MM.1S (cell line): ENCODE data around the gene KRTAP6-3.

Experiments used
- DNase-seq: peaks from one replicate; pipeline ENCODE4 v3.0.0-alpha.2; 2015
- H2AFZ ChIP-seq: fragments of 300-600 bp; sonication (generic); 2 replicates; pipeline ENCODE4 v1.6.0; 2016; ENCODE audit warnings: antibody characterized with exemption, low read length
- H3F3A ChIP-seq: fragments of 300-600 bp; sonication (generic); 2 replicates; pipeline ENCODE4 v1.6.1; 2016; ENCODE audit warnings: mild to moderate bottlenecking, antibody characterized with exemption, low read length, moderate library complexity, mixed read lengths; ENCODE audit not compliant: insufficient read depth
- H3K27ac ChIP-seq: fragments of 300-600 bp; sonication (generic); 2 replicates; pipeline ENCODE4 v1.5.1; 2016; ENCODE audit warnings: mild to moderate bottlenecking, low read length
- H3K27me3 ChIP-seq: fragments of 300-600 bp; sonication (generic); replicated peaks from 2 replicates; pipeline ENCODE4 v1.6.0; 2016; ENCODE audit warnings: low read length; ENCODE audit not compliant: insufficient read depth
- H3K36me3 ChIP-seq: fragments of 300-600 bp; sonication (generic); replicated peaks from 2 replicates; pipeline ENCODE4 v1.6.1; 2016; ENCODE audit warnings: mild to moderate bottlenecking, low read length, mixed read lengths; ENCODE audit not compliant: insufficient read depth
- H3K4me1 ChIP-seq: fragments of 300-600 bp; sonication (generic); 2 replicates; pipeline ENCODE4 v1.6.1; 2016; ENCODE audit warnings: low read length, mixed read lengths
- H3K4me2 ChIP-seq: fragments of 300-600 bp; sonication (generic); 2 replicates; pipeline ENCODE4 v1.6.0; 2016; ENCODE audit warnings: low read depth, low read length
- H3K4me3 ChIP-seq: fragments of 300-600 bp; sonication (generic); 2 replicates; pipeline ENCODE4 v1.5.1; 2016; ENCODE audit warnings: low read length, mixed read lengths
- H3K79me2 ChIP-seq: fragments of 300-600 bp; sonication (generic); 2 replicates; pipeline ENCODE4 v1.6.1; 2016; ENCODE audit warnings: mixed run types, low read length, mixed read lengths
- H3K9ac ChIP-seq: fragments of 300-600 bp; sonication (generic); 2 replicates; pipeline ENCODE4 v1.6.1; 2016; ENCODE audit warnings: low read length, mixed read lengths
- H3K9me2 ChIP-seq: fragments of 300-600 bp; sonication (generic); replicated peaks from 2 replicates; pipeline ENCODE4 v1.6.1; 2016; ENCODE audit warnings: mild to moderate bottlenecking, low read length, mixed read lengths; ENCODE audit not compliant: insufficient read depth
- H3K9me3 ChIP-seq: fragments of 300-600 bp; sonication (generic); replicated peaks from 2 replicates; pipeline ENCODE4 v1.6.1; 2016; ENCODE audit warnings: mild to moderate bottlenecking, low read length, mixed read lengths; ENCODE audit not compliant: insufficient read depth
- H4K20me1 ChIP-seq: fragments of 300-600 bp; sonication (generic); 2 replicates; pipeline ENCODE4 v1.6.1; 2016; ENCODE audit warnings: mild to moderate bottlenecking, low read length, moderate library complexity, mixed read lengths; ENCODE audit not compliant: insufficient read depth
- EZH2 ChIP-seq: fragments of 300-600 bp; sonication (generic); optimal IDR thresholded peaks from 2 replicates; pipeline ENCODE3; 2017; ENCODE audit warnings: low read depth, mild to moderate bottlenecking, antibody characterized with exemption, low read length, mixed read lengths
- EZH2phosphoT487 ChIP-seq: fragments of 300-600 bp; sonication (generic); IDR thresholded peaks from 2 replicates; pipeline ENCODE4 v1.6.1; 2018; ENCODE audit warnings: antibody characterized with exemption, low read length
- TF ChIP-seq, protein P1 (sequence below): fragments of 300-600 bp; sonication (generic); IDR thresholded peaks from 2 replicates; pipeline ENCODE4 v1.5.1; 2016; ENCODE audit warnings: antibody characterized with exemption, low read length, mixed read lengths

The KRTAP6-3 gene

DNA sequence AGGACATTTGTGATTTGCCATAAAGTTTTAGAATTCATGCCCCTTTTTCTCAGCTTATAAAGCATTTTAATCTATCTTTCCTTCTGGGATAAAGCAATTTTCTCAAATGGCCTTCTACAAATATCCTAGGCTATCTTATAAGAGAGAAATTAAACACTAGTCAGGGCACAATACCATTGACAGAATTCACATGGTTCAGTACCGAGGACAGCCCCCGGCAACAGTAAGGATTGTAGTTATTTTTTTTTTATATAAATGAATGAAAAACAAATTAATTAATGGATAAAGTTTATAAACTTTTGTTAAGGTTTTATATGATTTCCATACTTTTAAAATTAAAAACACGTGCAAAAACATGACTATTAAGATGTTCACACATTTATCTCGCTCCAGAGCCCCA, 35.9 kb downstream of the KRTAP6-3 start:
- TF ChIP-seq EZH2 (no peak), EZH2phosphoT487 (no peak)
- TF ChIP-seq, protein P1, sequence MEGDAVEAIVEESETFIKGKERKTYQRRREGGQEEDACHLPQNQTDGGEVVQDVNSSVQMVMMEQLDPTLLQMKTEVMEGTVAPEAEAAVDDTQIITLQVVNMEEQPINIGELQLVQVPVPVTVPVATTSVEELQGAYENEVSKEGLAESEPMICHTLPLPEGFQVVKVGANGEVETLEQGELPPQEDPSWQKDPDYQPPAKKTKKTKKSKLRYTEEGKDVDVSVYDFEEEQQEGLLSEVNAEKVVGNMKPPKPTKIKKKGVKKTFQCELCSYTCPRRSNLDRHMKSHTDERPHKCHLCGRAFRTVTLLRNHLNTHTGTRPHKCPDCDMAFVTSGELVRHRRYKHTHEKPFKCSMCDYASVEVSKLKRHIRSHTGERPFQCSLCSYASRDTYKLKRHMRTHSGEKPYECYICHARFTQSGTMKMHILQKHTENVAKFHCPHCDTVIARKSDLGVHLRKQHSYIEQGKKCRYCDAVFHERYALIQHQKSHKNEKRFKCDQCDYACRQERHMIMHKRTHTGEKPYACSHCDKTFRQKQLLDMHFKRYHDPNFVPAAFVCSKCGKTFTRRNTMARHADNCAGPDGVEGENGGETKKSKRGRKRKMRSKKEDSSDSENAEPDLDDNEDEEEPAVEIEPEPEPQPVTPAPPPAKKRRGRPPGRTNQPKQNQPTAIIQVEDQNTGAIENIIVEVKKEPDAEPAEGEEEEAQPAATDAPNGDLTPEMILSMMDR = no peak
- no peaks in the 10 kb centered on the region for H4K20me1 ChIP-seq
- no peaks in the 10 kb centered on the region for H3K4me1 ChIP-seq
- no peak overlapping the region for H3K4me3 ChIP-seq
- H3K27me3 ChIP-seq = no peaks in the 10 kb centered on the region
- H3K4me2 ChIP-seq = no peak overlapping the region
- H3K79me2 ChIP-seq = no peaks in the 10 kb centered on the region
- H2AFZ ChIP-seq = no peak overlapping the region
- H3F3A ChIP-seq = no peaks in the 10 kb centered on the region
- H3K27ac ChIP-seq = no peak overlapping the region
- H3K36me3 ChIP-seq = no peaks in the 10 kb centered on the region
- DNase-seq = no peak
- H3K9me3 ChIP-seq = no peaks in the 10 kb centered on the region
- H3K9ac ChIP-seq = no peak overlapping the region
- no peaks in the 10 kb centered on the region for H3K9me2 ChIP-seq

DNA sequence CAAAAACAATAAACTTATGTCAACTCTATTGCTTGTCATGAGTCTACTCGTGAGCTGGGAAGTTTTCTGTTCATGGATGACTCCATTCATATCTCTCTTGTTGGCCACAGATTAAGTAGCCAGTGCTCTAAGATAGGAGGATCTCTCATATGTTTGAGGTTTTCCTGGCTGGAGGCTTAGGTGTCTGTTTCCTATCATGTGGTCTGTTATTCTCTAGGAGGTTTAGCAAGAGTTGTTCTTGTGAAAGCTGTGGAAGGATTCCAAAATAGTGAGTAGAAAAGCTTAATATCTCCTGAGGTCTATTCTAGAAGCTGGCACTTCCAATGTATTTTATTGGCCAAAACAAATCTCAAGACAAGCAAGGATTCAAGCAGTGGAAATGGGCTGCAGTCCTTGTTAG, 37.0 kb downstream of the KRTAP6-3 start:
- Histone ChIP-seq H4K20me1 (no peaks in the 10 kb centered on the region), H3K4me1 (no peaks in the 10 kb centered on the region), H3K4me3 (no peak overlapping the region), H3K9ac (no peak overlapping the region), H3K79me2 (no peaks in the 10 kb centered on the region), H3K4me2 (no peak overlapping the region), H3K36me3 (no peaks in the 10 kb centered on the region), H3K9me3 (no peaks in the 10 kb centered on the region), H2AFZ (no peak overlapping the region), H3K27ac (no peak overlapping the region), H3F3A (no peaks in the 10 kb centered on the region), H3K27me3 (no peaks in the 10 kb centered on the region), H3K9me2 (no peaks in the 10 kb centered on the region)
- TF ChIP-seq, protein P1 = no peak
- TF ChIP-seq EZH2 (no peak), EZH2phosphoT487 (no peak)
- DNase-seq = no peak

DNA sequence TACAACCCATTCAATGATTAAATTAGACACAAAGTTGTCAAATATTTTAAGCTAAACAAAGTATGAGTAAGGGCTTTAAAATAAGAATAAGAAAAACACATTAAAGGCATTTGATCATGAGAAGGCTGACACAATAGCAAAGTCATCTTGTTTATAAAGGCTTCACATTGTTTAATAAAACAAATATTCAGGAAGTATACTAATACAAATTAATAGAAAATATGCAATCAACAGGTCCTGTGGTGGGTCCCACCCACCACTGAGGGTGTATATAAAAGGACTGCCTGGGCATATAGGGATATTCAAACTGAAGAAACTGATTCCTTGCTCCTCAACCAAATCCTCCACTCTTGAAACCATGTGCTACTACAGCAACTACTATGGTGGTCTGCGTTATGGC, 42.7 kb downstream of the KRTAP6-3 start, which contains the start of gene KRTAP20-2:
TSS of gene KRTAP20-2 (plus strand) at position 301 of the 400 bp plus-strand sequence. CDS start at position 359, 58 bp downstream.
- no peaks in the 10 kb centered on the region for H3K4me1 ChIP-seq
- H3K27ac ChIP-seq = no peak within 1 kb of the TSS
- H3K36me3 ChIP-seq = no peaks in the 10 kb centered on the region
- no peaks in the 10 kb centered on the region for H3F3A ChIP-seq
- H3K27me3 ChIP-seq = no peaks in the 10 kb centered on the region
- H3K9ac ChIP-seq = no peak within 1 kb of the TSS
- H3K4me3 ChIP-seq = no peak within 1 kb of the TSS
- H2AFZ ChIP-seq = no peak within 1 kb of the TSS
- H4K20me1 ChIP-seq = no peaks in the 10 kb centered on the region
- no peak for DNase-seq
- no peaks in the 10 kb centered on the region for H3K79me2 ChIP-seq
- H3K9me3 ChIP-seq = no peaks in the 10 kb centered on the region
- H3K4me2 ChIP-seq = no peak within 1 kb of the TSS
- H3K9me2 ChIP-seq = no peaks in the 10 kb centered on the region
- TF ChIP-seq EZH2 (no peak), EZH2phosphoT487 (no peak)
- TF ChIP-seq, protein P1 = no peak
